RCC 7860 (cell line): ENCODE measurements around the gene CHN2.
"Not testable (repeated sequence)": the region's sequence is repeated elsewhere in the genome, so short reads cannot be mapped to it uniquely, and the experiment has no call there.

Experiments
- DNase-seq: peaks from one replicate; pipeline ENCODE4 v3.0.0-alpha.2; 2015; ENCODE audit warnings: low spot score
- FAIRE-seq: peaks from 2 replicates; lab custom pipeline; 2012; peaks lifted over from hg19 to GRCh38; lab: Jason Lieb, UNC

Gene CHN2

GRCh38 chr7:29185613-29186012 lies 9.0 kb upstream of the CHN2 start:
- DNase-seq (no peak), FAIRE-seq (no peak)

DNA sequence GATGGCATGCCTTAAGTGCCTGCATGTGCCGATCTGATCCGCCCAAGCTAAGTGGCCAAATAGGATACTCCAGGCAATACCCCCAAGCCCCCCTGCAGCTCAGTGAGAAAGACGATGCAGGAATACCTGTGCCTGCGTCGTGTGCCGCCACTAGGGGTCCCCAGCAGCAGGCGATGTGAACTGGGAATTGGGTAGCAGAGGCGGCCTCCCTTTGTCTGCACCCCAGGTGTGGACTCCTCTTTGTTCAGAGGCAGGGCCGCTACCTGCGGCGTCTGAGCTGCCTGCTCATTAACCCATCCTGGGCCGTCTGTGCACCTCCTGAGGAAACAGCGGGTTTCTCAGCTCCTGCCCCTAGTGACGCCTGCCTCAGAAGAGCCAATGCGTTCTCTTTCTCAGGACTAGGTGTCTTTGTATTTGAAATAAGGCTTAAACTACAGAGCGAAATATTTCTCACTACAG lies 4.8 kb upstream of the CHN2 start:
- no peak for DNase-seq
- FAIRE-seq: no peak

- DNase-seq: no peak
- no peak for FAIRE-seq
Observed at GRCh38 chr7:29190349-29191045, 4.1 kb upstream of the CHN2 start.

DNA sequence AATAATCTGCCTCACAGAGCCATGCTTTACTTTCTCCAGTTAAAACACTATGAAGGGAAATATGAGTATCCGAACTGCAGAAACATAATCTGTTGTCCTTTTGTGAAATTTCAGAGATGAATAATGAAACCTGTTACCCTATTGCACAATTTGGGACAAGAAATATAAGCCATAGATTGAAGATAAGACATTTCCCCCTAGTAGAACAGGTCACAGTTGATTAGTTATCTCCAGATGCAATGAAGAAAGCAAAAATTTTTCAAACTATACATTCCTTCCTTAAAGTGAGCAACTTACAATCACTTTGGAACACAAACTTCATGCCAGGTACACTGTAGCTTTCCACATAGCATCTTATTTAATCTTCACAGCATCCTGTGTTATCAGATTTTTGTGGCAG lies 2.3 kb upstream of the CHN2 start:
- no peak for FAIRE-seq
- DNase-seq: no peak

DNA sequence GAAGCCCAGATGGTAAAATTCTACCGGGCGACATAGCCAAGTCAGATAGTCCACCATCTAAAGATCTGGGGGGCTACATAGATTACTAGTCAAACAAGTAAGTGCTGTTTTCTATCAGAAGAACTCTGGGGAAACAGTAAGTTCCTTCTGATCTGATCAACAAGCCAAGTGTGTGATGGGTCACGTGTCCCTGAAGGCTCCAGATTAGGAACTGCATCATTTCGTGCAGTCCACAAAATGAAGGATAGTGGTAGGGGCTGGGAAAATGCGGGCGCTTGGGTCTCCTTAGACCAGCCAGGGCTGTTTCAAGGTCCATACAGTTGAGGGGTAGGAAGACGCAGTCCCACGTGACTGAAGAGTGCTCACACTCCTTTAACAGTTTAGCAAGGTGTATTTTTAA lies 1.8 kb upstream of the CHN2 start:
- DNase-seq: no peak
- no peak for FAIRE-seq

- DNase-seq (no peak), FAIRE-seq (no peak)
Observed at GRCh38 chr7:29193316-29194205, 1.0 kb upstream of the CHN2 start.

GRCh38 chr7:29194206-29194593 lies 375 bp upstream of the CHN2 start:
- DNase-seq (no peak), FAIRE-seq (no peak)

- DNase-seq (no peak), FAIRE-seq (no peak)
Observed at GRCh38 chr7:29196191-29196590, 1.6 kb downstream of the CHN2 start.

- no peak for DNase-seq
- no peak for FAIRE-seq
Observed at GRCh38 chr7:29196971-29197595, 2.5 kb downstream of the CHN2 start.

- DNase-seq (no peak), FAIRE-seq (no peak)
Observed at GRCh38 chr7:29197916-29198315, 3.3 kb downstream of the CHN2 start.

- FAIRE-seq (no peak), DNase-seq (no peak)
Observed at GRCh38 chr7:29199776-29200175, 5.2 kb downstream of the CHN2 start.

DNA sequence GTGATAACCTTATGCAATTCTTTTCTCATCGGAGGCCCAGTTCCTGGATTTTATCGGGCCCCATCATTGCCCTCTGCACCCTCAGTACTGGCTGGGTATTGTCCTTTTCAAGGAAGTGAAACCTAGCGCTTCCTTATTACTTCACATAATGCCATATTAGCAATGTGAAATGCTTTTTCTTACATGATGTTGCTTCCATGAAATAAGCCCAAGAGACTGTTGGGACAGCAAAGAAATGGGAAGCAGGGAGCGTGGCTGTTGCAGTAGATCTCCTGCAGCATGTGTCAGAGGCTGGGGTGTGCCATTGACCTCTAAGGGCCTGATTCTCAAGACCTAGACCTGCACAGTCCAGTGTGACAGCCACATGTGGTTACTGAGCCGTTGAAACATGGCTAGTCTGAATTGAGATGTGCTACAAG lies 8.1 kb downstream of the CHN2 start:
- DNase-seq (no peak), FAIRE-seq (no peak)

GRCh38 chr7:29204491-29205272 lies 10.1 kb downstream of the CHN2 start:
- FAIRE-seq (no peak), DNase-seq (no peak)

GRCh38 chr7:29207162-29207801 lies 12.7 kb downstream of the CHN2 start:
- DNase-seq (no peak), FAIRE-seq (no peak)

DNA sequence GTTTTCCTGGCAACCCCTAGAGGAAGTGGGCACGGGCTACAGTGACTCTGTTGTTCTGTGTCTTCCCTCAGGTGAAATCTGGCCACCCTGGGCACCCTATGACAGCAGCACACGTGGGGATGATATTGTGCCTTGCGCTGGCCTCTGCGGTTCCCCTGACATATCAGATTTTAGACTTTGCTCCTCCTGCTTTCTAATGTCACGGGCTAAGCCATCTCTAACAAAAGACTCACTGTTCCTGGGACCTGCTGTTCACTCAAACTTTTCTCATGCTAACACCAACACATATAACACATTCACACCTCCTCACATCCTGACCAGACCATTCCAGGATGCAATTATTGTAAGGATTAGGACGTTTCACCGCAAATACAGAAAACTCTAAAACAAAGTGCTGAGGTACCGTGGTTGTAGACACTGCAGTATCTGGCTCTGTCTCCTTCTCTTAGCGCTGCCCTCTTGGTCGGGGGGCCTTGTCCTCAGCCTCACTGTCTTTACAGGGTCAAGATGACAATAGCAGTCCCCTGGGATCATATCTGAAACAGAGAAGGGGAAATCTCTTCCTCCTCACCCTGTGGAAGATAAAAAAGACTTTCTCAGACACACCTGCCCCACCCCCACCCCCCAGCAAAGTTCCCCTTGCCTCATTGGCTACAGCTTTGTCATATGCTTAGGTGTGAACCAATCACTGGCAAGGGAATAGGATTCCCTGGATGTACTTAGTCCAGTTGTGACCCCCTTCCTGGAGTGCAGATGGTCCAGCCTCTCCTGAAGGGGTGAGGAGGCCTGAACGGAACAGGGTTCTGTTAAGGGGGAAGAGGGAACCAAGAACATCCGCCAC lies 14.1 kb downstream of the CHN2 start:
- FAIRE-seq (no peak), DNase-seq (no peak)

- DNase-seq: no peak
- FAIRE-seq: no peak
Observed at GRCh38 chr7:29209745-29210144, 15.2 kb downstream of the CHN2 start.

DNA sequence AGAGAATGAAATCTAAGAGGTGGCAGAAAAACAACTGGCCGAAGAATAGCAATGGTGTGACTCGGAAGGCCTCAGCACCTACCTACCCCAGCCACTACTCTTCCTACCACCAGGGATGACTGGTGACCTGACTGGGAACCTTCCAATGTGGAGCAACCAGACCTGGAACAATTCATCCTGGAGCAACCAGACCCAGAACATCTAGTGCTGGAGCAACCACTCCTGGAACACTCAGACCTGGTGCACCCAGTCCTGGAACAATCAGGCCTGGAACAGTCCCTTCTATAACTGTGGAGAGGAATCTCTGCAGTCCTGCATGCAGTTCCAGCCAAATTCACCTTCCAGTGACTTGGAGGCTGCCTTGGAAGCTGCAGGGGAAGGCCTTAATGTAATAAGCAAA lies 18.2 kb downstream of the CHN2 start:
- not testable (repeated sequence) for FAIRE-seq, DNase-seq

- FAIRE-seq (no peak), DNase-seq (no peak)
Observed at GRCh38 chr7:29214056-29214455, 19.5 kb downstream of the CHN2 start.

DNA sequence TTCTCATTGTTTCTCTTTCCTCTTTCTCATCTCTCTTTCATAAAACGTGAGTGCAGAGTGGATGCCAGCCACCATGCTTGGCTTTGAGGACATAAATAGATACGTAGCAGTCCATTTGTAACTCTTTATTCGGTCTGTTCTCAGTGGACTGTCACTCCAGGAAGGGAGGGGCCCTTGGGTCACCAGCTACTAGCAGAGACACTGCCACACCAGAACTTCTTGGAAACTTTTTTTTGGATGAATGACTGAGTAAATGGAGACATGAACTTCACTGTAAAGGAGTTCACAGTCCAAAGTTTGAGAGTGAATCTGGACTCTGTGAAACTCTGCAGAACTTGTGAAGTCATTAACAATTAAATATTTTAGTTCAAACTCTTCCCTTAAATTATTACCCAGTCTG lies 20.2 kb downstream of the CHN2 start:
- FAIRE-seq (no peak), DNase-seq (no peak)

GRCh38 chr7:29216128-29216527 lies 21.6 kb downstream of the CHN2 start:
- DNase-seq: no peak
- FAIRE-seq: no peak
